Right cardiac atrium (tissue), 5 donors: ENCODE results near the gene ATXN2. TPM values are rescaled to one million over a fixed set of nuclear protein-coding genes. Genes with fewer than 3 reads are reported as not detected.

Experiments
- ATAC-seq, 2 donors: fragments of 200-7000 bp; cut with Tn5 transposase; one replicate each; pipeline versions ENCODE4 v1.8.0 to v1.9.1; 2020; ENCODE audit warnings: moderate library complexity in 2 of 2, mild to moderate bottlenecking in 1 of 2
- DNase-seq, 3 donors: peaks; one replicate each; pipeline ENCODE4 v3.0.0-alpha.2; 2020
- H3K27ac ChIP-seq: one replicate; pipeline ENCODE4 v1.5.1; 2013; ENCODE audit warnings: mild to moderate bottlenecking, low read length, control low read depth, moderate library complexity
- H3K27me3 ChIP-seq: one replicate; pipeline ENCODE4 v1.6.1; 2013; ENCODE audit not compliant: control insufficient read depth, insufficient read depth
- H3K4me1 ChIP-seq: one replicate; pipeline ENCODE4 v1.6.1; 2013; ENCODE audit warnings: low read length; ENCODE audit not compliant: control insufficient read depth, insufficient read depth
- H3K4me3 ChIP-seq: one replicate; pipeline ENCODE4 v1.5.1; 2013; ENCODE audit warnings: low read length, control low read depth
- H3K9me3 ChIP-seq: one replicate; pipeline ENCODE4 v1.6.1; 2013; ENCODE audit warnings: low read length; ENCODE audit not compliant: control insufficient read depth
- WGBS: extraction: QIAGEN DNeasy Blood & Tissue Kit; methylation state at CpG from one replicate; pipeline ENCODE4 v1.1.7; 2013; 5-methylcytosine and 5-hydroxymethylcytosine counted together
- intact Hi-C, 4 donors: fragments of 100-400 bp; cut with DNase I; formaldehyde crosslinking; loops; one replicate each; pipeline versions ENCODE4 v1.11.0 to v1.14.0; 2022 to 2023
- polyA plus RNA-seq: library from polyadenylated mRNA; stranded (reverse); fragments of 200-250 nt; gene quantifications from one replicate; pipeline ENCODE4 v1.2.3, GENCODE V29; 2013
- total RNA-seq, 4 donors: library from RNA; stranded (reverse); fragmentation: NEBNext Ultra II Directional; extraction: Animal tissue kit (Norgen Biotek cat#: 25700); gene quantifications; one replicate each; pipeline ENCODE4 v1.2.1, GENCODE V29; 2021
- donor health status: healthy with polysubstance abuse.
- donor health status: DM: no; HTN: yes; CAD: no.
- donor health status: DM: no; HTN: no; CAD: no.
- donor health status: DM: no; HTN: yes; CAD: no; lungs with severe emphysema.
- donor health status: DM: yes; HTN: yes; CAD: no.

The ATXN2 gene
- total and polyA plus RNA-seq, 5 donors: 27.4 to 57.2 (median 56.8) TPM

DNA sequence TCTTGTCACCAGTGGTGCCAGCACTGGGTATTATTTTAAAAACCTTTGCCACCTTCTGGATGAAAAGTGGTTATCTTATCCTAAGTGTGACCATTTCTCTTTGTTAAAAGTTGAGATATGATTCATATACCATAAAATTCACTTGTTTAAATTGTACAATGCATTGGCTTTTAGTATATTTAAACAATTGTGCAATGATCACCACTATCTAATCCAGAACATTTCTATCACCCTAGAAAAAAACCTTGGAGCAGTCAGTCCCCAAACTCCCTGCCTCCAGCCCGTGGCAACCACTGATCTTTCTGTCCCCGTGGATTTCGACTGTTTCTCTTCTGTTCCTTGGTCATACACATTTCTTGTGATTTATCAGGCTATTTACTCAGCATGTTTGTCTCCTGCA lies 165.1 kb downstream of the ATXN2 start:
- intact Hi-C loops: no loop called here
- peaks cover 24% of the 10 kb centered on the region for H3K4me1 ChIP-seq
- no peaks in the 10 kb centered on the region for H3K27me3 ChIP-seq
- ATAC-seq (no peak), DNase-seq (peak in 2 of 3 donors; percentile 18 to 44)
- 29% methylated on average over 3 of the region's 3 CpGs for WGBS
- no peak overlapping the region for H3K4me3 ChIP-seq
- no peaks in the 10 kb centered on the region for H3K9me3 ChIP-seq
- peak overlapping the region; percentile 49 for H3K27ac ChIP-seq

DNA sequence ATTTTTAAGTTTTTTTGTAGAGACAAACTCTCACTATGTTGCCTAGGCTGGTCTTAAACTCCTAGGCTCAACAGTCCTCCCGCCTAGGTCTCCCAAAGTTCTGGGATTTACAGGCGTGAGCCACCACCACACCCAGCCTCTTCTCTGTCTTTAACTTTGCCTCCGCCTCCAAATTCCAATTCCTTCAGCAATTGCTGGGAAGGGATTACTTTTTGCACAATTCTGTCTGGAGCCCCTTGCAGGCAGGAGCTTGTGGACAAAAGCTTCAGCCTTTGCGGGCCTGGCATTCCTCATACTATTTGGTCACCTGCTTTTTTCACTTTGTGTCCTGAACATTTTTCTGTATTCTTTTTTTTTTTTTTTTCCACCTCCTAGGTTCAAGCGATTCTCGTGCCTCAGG lies 167.3 kb downstream of the ATXN2 start:
- peak in 1 of 3 donors; percentile 11 for DNase-seq
- intact Hi-C loops: no loop called here
- ATAC-seq: no peak
- Histone ChIP-seq H3K4me3 (no peak overlapping the region), H3K27me3 (no peaks in the 10 kb centered on the region), H3K4me1 (peaks cover 13% of the 10 kb centered on the region), H3K9me3 (no peaks in the 10 kb centered on the region), H3K27ac (no peak overlapping the region)
- WGBS: 81% methylated on average over 6 of the region's 6 CpGs

DNA sequence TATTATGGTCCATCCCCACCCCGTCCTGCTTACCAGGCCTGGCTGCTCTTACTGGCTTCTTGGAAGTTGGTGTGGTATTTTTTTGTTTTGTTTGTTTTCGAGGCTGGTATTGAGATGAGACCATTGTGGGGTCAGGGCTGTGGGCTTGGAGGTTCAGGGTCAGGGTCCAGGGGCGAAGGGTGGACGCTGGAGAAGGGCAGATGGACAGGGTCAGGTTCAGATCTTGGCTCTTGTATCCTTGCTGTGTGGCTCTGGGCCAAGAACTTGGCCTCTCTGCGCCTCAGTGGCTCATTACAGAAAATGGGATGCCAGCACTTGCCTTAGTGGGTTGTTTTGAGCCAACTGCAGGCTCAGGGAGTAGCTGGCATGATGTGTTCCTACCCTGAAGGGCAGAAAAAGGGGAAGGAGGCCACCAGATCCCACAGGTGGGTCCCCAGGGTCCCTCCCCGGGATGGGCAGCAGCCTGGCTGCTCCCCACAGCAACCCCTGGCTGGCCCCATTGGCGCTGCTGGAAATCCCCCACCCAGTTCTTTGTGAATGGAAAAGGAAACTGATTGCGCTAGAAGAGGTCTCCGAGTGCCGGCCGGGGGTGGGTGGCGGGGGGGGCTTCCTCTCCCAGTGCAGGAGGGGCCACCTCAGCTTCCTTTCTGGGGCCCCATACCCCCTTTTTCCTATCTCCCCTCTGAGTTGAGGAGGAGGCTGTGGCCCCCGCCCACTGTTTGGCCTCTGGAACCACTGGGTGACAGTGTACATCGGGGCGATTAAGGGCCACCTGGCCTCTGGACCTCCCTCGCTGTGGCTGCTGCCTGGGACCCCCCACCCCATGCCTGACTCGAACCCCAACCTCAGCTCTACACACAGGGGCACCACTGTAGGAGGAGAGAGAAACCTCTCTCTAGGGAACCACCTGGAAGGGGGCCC lies 168.4 kb downstream of the ATXN2 start:
- H3K4me3 ChIP-seq: no peak overlapping the region
- intact Hi-C loops: no loop called here

DNA sequence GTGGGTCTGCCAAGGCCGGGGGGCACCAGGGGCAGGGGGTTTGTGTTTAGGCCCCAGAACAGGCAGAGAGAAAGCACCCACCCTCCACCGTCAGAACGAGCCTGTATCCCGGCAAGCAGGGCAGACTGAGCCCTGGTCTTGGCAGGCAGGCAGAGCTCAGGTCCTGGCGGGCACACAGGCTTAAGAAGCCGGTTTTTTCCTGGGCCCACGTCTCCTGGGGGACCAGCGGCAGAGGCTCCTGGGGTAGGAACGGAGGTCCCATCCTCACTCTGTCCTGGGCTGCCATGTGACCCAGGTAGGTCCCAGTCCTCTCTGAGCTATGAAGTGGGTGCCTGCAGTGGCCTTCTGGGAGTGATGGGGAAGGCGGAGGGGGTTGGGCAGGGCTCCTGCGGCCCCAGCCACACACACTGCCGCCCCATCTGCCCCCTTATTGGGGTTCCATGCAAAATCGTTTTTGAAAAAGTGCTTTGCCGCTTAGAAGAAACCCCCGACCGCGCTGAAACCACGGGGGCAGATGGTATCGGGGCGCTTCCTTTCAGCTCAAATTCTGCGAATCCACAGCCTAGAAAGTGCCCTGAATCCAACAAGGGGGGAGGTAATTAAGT lies 169.2 kb downstream of the ATXN2 start:
- intact Hi-C loops: no loop called here
- no peak overlapping the region for H3K4me3 ChIP-seq
- H3K27ac ChIP-seq: peak overlapping the region; percentile 46
- H3K9me3 ChIP-seq: no peaks in the 10 kb centered on the region
- H3K4me1 ChIP-seq: peaks cover 13% of the 10 kb centered on the region
- no peaks in the 10 kb centered on the region for H3K27me3 ChIP-seq
- ATAC-seq (peak in 1 of 2 donors; percentile 3), DNase-seq (peak in 2 of 3 donors; percentile 58)
- 41% methylated on average over 21 of the region's 21 CpGs for WGBS

More for the DNA sequence above, 168.4 kb downstream of the ATXN2 start:
- 30% methylated on average over 17 of the region's 17 CpGs for WGBS
- peak; percentile 14 to 19 for ATAC-seq
- peaks cover 14% of the 10 kb centered on the region for H3K4me1 ChIP-seq
- H3K27me3 ChIP-seq: no peaks in the 10 kb centered on the region
- H3K27ac ChIP-seq: peak overlapping the region; percentile 46
- DNase-seq: peak in 2 of 3 donors; percentile 70 to 72
- H3K9me3 ChIP-seq: no peaks in the 10 kb centered on the region

DNA sequence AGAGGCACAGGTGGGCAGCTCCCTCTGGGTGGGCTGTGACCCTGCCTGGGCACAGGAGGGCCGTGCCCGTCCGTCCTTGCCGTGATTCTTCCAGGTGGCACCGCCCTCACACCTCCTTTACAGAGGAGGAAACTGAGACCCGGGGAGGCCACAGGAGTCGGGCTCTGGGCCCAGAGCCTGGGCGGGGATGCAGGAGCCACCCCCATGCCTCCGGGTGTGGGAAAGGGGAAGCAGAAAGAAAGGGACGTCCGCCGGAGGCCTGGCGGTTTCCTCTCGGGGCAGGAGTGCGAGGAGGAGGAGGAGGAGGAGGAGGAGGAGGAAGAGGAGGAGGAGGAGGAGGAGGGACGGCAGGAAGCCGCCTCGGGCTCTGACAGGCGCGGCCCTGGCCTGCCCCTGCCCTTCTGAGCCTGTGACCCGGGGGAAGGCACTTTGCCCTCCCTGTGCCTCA lies 170.4 kb downstream of the ATXN2 start:
- H3K4me1 ChIP-seq: peaks cover 17% of the 10 kb centered on the region
- H3K27me3 ChIP-seq: no peaks in the 10 kb centered on the region
- H3K9me3 ChIP-seq: no peaks in the 10 kb centered on the region
- peak overlapping the region; percentile 26 for H3K27ac ChIP-seq
- intact Hi-C loops: no loop called here
- DNase-seq (peak; percentile 68 to 88 (median 87)), ATAC-seq (peak; percentile 59 to 64)
- H3K4me3 ChIP-seq: no peak overlapping the region
- WGBS: 34% methylated on average over 20 of the region's 21 CpGs

DNA sequence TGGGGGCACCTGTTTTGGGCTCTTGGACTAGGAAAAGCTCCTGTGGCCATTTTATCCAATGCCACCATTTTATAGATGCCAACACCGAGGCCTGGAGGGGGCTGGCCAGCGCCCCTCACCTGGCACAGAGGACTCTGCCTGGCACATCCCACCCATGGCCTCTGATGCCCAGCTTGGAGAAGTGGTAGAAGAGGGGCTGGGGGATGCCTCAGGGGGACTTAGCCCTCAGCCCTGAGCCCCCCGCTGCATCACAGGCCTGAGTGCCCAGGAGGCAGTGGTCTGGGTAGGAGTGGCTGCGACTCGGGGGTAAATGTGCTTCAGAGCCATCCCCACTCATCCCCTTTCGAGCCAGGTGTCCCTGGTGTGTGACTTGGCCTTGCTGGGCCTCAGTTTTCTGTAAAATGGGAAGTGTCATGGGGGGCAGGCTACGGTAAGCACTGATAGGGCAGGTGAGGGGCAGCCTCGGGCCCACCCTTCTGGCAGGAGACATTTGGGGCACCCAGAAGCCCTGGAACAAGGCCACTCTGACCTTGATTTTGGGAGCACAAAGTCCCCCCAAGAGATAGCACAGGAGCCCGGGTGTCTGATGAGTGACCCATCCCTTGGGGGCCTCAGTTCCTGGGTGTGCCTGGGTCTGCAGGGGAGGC lies 170.9 kb downstream of the ATXN2 start:
- intact Hi-C loops: no loop called here
- H3K4me3 ChIP-seq: no peak overlapping the region
- H3K4me1 ChIP-seq: peaks cover 17% of the 10 kb centered on the region
- WGBS: 77% methylated on average over 9 of the region's 9 CpGs
- no peaks in the 10 kb centered on the region for H3K27me3 ChIP-seq
- DNase-seq (peak in 2 of 3 donors; percentile 42 to 63), ATAC-seq (no peak)
- peak overlapping the region; percentile 26 for H3K27ac ChIP-seq
- no peaks in the 10 kb centered on the region for H3K9me3 ChIP-seq

DNA sequence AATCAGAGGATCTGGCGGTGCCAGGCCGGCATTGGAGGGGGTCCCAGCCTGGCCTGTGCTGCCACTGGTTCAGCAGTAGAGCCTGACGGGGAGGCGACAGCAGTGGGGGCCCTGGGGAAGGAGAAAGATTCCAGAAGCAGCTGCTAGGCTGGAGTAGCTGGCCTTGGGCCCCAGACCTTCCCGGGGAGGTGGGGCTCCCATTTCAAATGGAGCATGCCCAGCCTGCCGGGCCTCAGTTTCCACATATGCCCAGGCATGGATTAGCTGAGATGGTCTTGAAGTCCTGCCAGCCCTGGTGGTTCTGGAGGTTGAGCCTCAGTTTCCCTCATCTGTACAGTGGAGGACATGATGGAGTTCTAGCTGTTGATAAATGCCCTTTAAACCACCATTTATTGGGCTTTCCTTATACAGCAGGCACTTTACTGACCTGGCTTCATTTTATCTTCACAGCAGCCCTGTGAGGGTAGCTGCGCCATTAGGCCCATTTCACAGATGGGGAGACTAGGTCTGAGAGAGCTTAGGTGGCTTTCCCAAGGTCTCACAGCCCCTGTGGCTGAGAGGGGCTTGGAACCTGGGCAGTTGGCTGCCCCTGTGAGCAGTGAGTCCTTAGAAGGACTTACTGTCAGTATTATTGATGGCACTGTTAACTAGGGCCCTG lies 171.6 kb downstream of the ATXN2 start:
- Histone ChIP-seq H3K4me3 (no peak overlapping the region), H3K27ac (no peak overlapping the region), H3K9me3 (no peaks in the 10 kb centered on the region), H3K4me1 (peaks cover 17% of the 10 kb centered on the region), H3K27me3 (no peaks in the 10 kb centered on the region)
- DNase-seq (peak in 2 of 3 donors; percentile 47 to 51), ATAC-seq (no peak)
- intact Hi-C loops: no loop called here
- WGBS: 76% methylated on average over 7 of the region's 7 CpGs

DNA sequence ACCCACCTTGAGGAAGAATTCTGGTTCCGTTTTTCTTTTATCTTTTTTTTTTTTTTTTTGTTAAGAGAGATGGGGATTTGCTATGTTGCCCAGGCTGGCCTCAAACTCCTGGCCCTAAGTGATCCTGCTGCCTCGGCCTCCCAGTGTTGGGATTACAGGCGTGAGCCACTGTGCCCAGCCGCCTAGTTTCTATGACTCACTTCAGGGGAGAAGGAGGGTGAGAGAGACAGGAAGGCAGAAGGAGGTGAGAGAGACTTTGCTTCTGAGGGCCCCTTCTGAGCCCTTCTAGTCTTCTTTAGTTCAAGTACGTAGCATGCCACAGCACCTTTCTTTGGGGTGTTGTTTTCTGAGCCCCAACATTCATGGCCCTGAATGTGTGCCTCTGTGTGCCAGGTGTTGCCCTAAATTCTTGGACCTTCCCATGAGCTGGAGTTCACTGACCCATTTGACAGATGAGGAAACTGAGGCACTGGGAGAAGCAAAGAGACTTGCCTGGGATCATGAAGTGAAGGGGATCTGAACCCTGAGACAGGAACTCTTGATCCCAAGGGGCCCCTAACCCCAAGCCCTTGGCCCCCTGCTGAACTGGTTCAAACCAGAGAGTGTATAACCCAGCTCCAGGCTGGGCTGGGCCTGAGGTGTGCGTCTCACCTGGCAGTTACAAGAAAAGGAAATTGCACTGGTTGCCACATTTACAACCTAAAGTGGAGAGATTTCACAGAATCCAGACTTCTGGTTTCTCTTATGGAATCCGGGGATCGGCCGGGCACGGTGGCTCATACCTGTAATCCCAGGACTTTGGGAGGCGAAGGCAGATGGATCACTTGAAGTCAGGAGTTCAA lies 172.6 kb downstream of the ATXN2 start:
- H3K4me1 ChIP-seq: peaks cover 17% of the 10 kb centered on the region
- DNase-seq: peak in 1 of 3 donors; percentile 28
- no peaks in the 10 kb centered on the region for H3K27me3 ChIP-seq
- no peak overlapping the region for H3K4me3 ChIP-seq
- intact Hi-C loops: no loop called here
- no peak for ATAC-seq
- H3K27ac ChIP-seq: no peak overlapping the region
- no peaks in the 10 kb centered on the region for H3K9me3 ChIP-seq
- 83% methylated on average over 11 of the region's 11 CpGs for WGBS

DNA sequence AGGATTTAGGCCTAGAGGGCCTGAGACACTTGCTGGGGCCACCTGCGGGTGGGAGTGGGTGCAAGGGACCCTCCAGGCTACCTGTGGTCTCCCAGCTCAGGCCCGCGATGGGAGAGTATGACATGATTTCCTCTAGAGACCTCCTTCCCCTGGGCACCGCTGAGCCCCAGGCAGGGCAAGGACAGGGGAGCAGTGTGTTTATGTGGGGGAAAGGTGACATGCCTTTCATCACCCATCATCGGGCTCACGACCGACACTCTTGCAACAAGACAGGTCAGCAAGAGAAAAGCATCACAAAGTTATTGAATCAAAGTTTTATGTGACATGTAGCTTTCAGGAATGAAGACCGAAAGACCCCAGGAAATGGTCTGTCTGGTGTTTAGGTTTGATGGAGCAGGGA lies 173.5 kb downstream of the ATXN2 start:
- Histone ChIP-seq H3K9me3 (no peaks in the 10 kb centered on the region), H3K4me1 (peaks cover 17% of the 10 kb centered on the region), H3K27me3 (no peaks in the 10 kb centered on the region), H3K27ac (peak overlapping the region; percentile 40), H3K4me3 (no peak overlapping the region)
- 46% methylated on average over 8 of the region's 8 CpGs for WGBS
- ATAC-seq (peak; percentile 23 to 40), DNase-seq (peak in 1 of 3 donors; percentile 57)
- intact Hi-C loops: no loop called here

DNA sequence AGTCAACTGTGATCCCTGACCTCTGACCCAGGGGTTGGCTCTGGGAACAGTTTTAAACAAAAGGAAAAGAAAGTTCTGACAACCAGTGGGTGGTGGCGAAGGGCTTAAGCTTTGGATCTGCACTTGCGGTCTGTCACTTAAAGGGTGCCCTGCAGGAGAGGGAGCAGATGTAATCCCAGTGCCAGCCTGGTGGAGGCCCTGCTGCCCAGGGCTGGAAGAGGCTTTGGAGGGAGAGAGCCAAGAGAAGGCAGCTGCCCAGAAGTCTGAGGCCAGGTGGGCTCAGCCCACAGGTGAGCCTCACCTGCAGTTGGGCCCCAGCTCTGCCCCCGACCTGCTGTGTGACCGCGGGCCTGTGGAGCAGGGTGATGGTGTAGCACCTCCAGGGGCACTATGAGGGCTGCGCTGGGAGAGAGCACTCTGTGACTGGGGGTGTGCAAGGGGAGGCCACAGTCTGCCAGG lies 174.3 kb downstream of the ATXN2 start:
- intact Hi-C loops: no loop called here
- Histone ChIP-seq H3K27ac (no peak overlapping the region), H3K27me3 (no peaks in the 10 kb centered on the region), H3K4me3 (no peak overlapping the region), H3K4me1 (peaks cover 19% of the 10 kb centered on the region), H3K9me3 (no peaks in the 10 kb centered on the region)
- ATAC-seq (peak; percentile 2 to 5), DNase-seq (peak in 2 of 3 donors; percentile 36 to 53)
- 89% methylated on average over 6 of the region's 6 CpGs for WGBS
